Neural progenitor cell (in vitro differentiated cells): ENCODE data around the gene DEPP1. TPM values are rescaled to one million over a fixed set of nuclear protein-coding genes. Genes with fewer than 3 reads are reported as not detected.
A peak's percentile ranks its signal among the peaks of the same experiment; 100 is the strongest.

ENCODE experiments used
- DNase-seq: peaks from one replicate; pipeline ENCODE4 v3.0.0-alpha.2; 2016; ENCODE audit warnings: low spot score
- H2AFZ ChIP-seq: fragments of 200-600 bp; sonication (generic); replicated peaks from 2 replicates; pipeline ENCODE4 v1.6.1; 2016; ENCODE audit warnings: antibody characterized with exemption
- H3F3A ChIP-seq: fragments of 200-600 bp; sonication (generic); 2 replicates; pipeline ENCODE4 v1.6.1; 2016; ENCODE audit warnings: antibody characterized with exemption, low read depth
- H3K27ac ChIP-seq: fragments of 200-600 bp; sonication (generic); 2 replicates; pipeline ENCODE4 v1.5.1; 2016; ENCODE audit warnings: mild to moderate bottlenecking
- H3K27me3 ChIP-seq: fragments of 200-600 bp; sonication (generic); 2 replicates; pipeline ENCODE4 v1.6.1; 2016; ENCODE audit warnings: mild to moderate bottlenecking, moderate library complexity
- H3K36me3 ChIP-seq: fragments of 200-600 bp; sonication (generic); 2 replicates; pipeline ENCODE4 v1.5.1; 2016
- H3K4me1 ChIP-seq: fragments of 200-600 bp; sonication (generic); 2 replicates; pipeline ENCODE4 v1.6.1; 2016; ENCODE audit warnings: mixed run types
- H3K4me2 ChIP-seq: fragments of 200-600 bp; sonication (generic); 2 replicates; pipeline ENCODE4 v1.6.1; 2016
- H3K4me3 ChIP-seq: fragments of 200-600 bp; sonication (generic); 2 replicates; pipeline ENCODE4 v1.5.1; 2016
- H3K79me2 ChIP-seq: fragments of 200-600 bp; sonication (generic); 2 replicates; pipeline ENCODE4 v1.6.1; 2016; ENCODE audit warnings: low read depth
- H3K9ac ChIP-seq: fragments of 200-600 bp; sonication (generic); 2 replicates; pipeline ENCODE4 v1.6.1; 2016
- H3K9me3 ChIP-seq: fragments of 200-600 bp; sonication (generic); 2 replicates; pipeline ENCODE4 v1.5.1; 2016; ENCODE audit warnings: low read depth
- H4K20me1 ChIP-seq: fragments of 200-600 bp; sonication (generic); 2 replicates; pipeline ENCODE4 v1.6.1; 2016; ENCODE audit warnings: low read depth
- H3K27ac Mint-ChIP-seq: 3 replicates; pipeline ENCODE4 v1.8.0; 2021; ENCODE audit warnings: mixed read lengths
- H3K27me3 Mint-ChIP-seq: 2 replicates; pipeline ENCODE4 v1.8.0; 2022; ENCODE audit warnings: low read depth, mild to moderate bottlenecking, inconsistent platforms, moderate library complexity, mixed read lengths; ENCODE audit not compliant: insufficient read depth
- H3K36me3 Mint-ChIP-seq: 3 replicates; pipeline ENCODE4 v1.8.0; 2021; ENCODE audit warnings: mixed read lengths
- H3K4me1 Mint-ChIP-seq: 3 replicates; pipeline ENCODE4 v1.8.0; 2021; ENCODE audit warnings: mixed read lengths
- H3K4me3 Mint-ChIP-seq: 3 replicates; pipeline ENCODE4 v1.8.0; 2021; ENCODE audit warnings: mild to moderate bottlenecking, moderate library complexity, mixed read lengths
- H3K9me3 Mint-ChIP-seq: 3 replicates; pipeline ENCODE4 v1.8.0; 2020; ENCODE audit warnings: mixed read lengths
- EZH2 ChIP-seq: fragments of 200-600 bp; sonication (generic); IDR thresholded peaks from 2 replicates; pipeline ENCODE4 v1.6.1; 2017; ENCODE audit warnings: antibody characterized with exemption, mild to moderate bottlenecking, moderate library complexity
- EZH2phosphoT487 ChIP-seq: fragments of 200-600 bp; sonication (generic); IDR thresholded peaks from 2 replicates; pipeline ENCODE4 v1.6.1; 2017; ENCODE audit warnings: antibody characterized with exemption
- total RNA-seq: library from RNA; depleted of rRNA; stranded (reverse); fragments of >200 nt; gene quantifications from 2 replicates; pipeline ENCODE4 v1.2.3, GENCODE V29; 2015; ENCODE audit warnings: low replicate concordance
- TF ChIP-seq, protein P1 (sequence below): fragments of 200-600 bp; sonication (generic); IDR thresholded peaks from 2 replicates; pipeline ENCODE4 v1.5.1; 2017; ENCODE audit warnings: antibody characterized with exemption, mild to moderate bottlenecking

DEPP1 gene
- total RNA-seq, 1 donor from 2014 or later: not detected

DNA sequence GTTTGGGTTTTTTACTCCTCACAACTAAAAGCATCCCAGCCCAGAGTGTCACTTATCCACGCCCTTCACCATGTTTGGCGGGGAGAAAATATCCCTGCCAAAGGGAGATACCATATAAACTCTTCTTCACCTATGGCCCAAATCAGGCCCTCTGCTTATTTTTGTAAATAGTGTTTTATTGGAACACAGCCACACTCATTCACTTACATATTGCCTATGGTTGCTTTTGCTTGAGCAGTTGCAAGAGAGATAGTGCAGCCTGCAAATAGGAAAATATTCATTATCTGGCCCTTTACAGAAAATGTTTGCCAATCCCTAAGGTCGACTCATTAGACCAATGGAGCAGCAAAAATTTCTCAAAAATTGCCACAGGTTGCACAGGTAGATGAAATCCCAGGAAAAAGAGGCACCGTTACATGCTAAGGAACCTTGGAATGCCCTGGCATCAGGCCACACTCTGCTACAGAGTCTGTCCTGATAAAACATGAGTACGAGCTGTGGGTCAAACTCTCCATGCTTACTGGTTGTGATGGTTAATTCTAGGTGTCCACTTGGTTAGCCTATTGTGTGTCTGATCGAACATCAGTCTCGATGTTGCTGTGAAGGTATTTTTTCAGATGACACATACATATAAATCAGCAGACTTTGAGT is 26.9 kb downstream of the DEPP1 start:
- DNase-seq: no peak
- no peak overlapping the region for H3K27ac Mint-ChIP-seq

DNA sequence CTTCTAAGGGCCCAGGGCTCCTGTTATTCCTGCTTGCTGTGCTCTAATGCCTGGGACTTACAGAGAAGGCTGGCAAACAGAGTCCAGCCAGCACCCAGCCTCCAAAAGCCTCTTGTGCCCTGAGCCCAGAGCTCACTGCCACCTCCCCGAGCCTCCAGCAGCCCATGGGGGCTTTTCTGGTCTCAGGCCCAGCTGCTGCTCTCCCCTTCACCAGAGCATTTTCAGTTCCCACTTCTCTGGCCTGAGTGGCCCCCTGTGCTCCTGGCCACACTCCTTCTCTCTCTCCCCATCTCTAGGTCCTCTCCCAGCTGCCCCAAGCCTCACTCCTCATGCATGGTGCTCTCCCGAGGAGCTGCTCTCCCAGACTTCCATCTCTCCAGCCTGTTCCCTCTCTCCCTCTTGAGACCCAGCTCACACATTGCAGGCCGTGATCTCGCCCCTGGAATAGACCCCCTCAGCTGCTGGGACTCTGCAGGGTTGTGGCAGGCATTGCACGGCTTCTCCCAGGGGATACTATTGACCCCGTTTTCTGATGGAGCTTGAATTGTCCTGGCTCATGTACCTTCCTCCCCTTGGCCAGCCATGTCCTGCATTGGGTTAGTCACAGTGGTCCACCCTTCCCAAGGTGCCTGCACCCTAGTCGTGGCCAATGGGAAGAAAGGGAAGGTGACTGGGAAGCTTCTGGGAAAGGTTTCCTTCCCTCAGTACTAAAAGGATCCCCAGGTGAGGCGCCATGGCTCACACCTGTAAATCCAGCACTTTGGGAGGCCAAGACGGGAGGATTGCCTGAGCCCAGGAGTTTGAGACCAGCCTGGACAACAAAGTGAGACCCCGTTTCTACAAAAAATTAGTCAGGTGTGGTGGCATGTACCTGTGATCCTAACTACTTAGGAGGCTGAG is 28.0 kb downstream of the DEPP1 start:
- no peak for DNase-seq
- peaks cover 27% of the 10 kb centered on the region for H3K4me1 Mint-ChIP-seq
- H3K27ac Mint-ChIP-seq: no peak overlapping the region

More for the DNA sequence above, 26.9 kb downstream of the DEPP1 start:
- Histone ChIP-seq H3K9ac (no peak overlapping the region), H3K4me1 (no peaks in the 10 kb centered on the region), H4K20me1 (no peaks in the 10 kb centered on the region), H3K27ac (no peak overlapping the region), H3F3A (no peaks in the 10 kb centered on the region), H3K36me3 (no peaks in the 10 kb centered on the region), H3K4me2 (no peak overlapping the region), H2AFZ (no peak overlapping the region), H3K9me3 (no peaks in the 10 kb centered on the region), H3K79me2 (no peaks in the 10 kb centered on the region), H3K27me3 (no peaks in the 10 kb centered on the region), H3K4me3 (no peak overlapping the region)
- TF ChIP-seq, protein P1, sequence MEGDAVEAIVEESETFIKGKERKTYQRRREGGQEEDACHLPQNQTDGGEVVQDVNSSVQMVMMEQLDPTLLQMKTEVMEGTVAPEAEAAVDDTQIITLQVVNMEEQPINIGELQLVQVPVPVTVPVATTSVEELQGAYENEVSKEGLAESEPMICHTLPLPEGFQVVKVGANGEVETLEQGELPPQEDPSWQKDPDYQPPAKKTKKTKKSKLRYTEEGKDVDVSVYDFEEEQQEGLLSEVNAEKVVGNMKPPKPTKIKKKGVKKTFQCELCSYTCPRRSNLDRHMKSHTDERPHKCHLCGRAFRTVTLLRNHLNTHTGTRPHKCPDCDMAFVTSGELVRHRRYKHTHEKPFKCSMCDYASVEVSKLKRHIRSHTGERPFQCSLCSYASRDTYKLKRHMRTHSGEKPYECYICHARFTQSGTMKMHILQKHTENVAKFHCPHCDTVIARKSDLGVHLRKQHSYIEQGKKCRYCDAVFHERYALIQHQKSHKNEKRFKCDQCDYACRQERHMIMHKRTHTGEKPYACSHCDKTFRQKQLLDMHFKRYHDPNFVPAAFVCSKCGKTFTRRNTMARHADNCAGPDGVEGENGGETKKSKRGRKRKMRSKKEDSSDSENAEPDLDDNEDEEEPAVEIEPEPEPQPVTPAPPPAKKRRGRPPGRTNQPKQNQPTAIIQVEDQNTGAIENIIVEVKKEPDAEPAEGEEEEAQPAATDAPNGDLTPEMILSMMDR: no peak
- TF ChIP-seq EZH2: no peak
- TF ChIP-seq EZH2phosphoT487: no peak
- H3K27me3 Mint-ChIP-seq: peaks cover 5% of the 10 kb centered on the region
- H3K4me1 Mint-ChIP-seq: peaks cover 27% of the 10 kb centered on the region
- H3K36me3 Mint-ChIP-seq: peaks cover 6% of the 10 kb centered on the region
- H3K9me3 Mint-ChIP-seq: no peaks in the 10 kb centered on the region
- H3K4me3 Mint-ChIP-seq: no peak overlapping the region

DNA sequence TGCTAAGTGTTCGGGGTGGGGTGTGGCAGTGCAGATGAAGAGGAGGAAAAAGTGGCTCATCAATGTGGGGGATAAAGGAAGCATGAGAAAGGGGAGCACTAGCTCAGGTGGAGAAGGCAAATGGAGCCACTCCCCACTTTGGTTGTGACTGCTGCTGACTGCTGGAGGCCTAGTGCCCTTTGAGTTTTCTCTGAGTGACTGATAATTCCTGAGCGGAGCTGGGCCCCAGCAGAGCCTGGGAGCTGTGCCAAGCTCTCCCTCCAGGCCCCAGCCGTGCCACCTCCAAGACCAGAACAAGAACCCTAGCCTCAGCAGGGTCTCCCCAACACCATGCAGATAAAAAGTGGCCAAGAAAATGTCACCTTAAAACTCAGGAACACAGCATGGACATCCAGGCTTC is 28.7 kb downstream of the DEPP1 start:
- no peak overlapping the region for H3K27ac ChIP-seq
- H3F3A ChIP-seq: no peaks in the 10 kb centered on the region
- no peaks in the 10 kb centered on the region for H3K27me3 ChIP-seq
- H3K9ac ChIP-seq: no peak overlapping the region
- H3K4me1 ChIP-seq: no peaks in the 10 kb centered on the region
- H3K4me3 ChIP-seq: no peak overlapping the region
- no peak for DNase-seq
- peak overlapping the region; percentile 50 for H3K27ac Mint-ChIP-seq
- H3K27me3 Mint-ChIP-seq: peaks cover 5% of the 10 kb centered on the region
- H3K9me3 Mint-ChIP-seq: peaks cover 6% of the 10 kb centered on the region
- no peaks in the 10 kb centered on the region for H4K20me1 ChIP-seq
- H3K4me2 ChIP-seq: no peak overlapping the region
- no peak overlapping the region for H3K4me3 Mint-ChIP-seq
- no peak overlapping the region for H2AFZ ChIP-seq
- peaks cover 27% of the 10 kb centered on the region for H3K4me1 Mint-ChIP-seq
- no peaks in the 10 kb centered on the region for H3K79me2 ChIP-seq
- H3K36me3 ChIP-seq: no peaks in the 10 kb centered on the region
- no peaks in the 10 kb centered on the region for H3K36me3 Mint-ChIP-seq
- TF ChIP-seq EZH2: no peak
- TF ChIP-seq, protein P1: no peak
- TF ChIP-seq EZH2phosphoT487: no peak
- no peaks in the 10 kb centered on the region for H3K9me3 ChIP-seq

More for the DNA sequence above, 28.0 kb downstream of the DEPP1 start:
- Histone ChIP-seq H3K27ac (no peak overlapping the region), H3F3A (no peaks in the 10 kb centered on the region), H3K9ac (no peak overlapping the region), H3K4me3 (no peak overlapping the region), H3K4me1 (no peaks in the 10 kb centered on the region), H3K36me3 (no peaks in the 10 kb centered on the region), H3K27me3 (no peaks in the 10 kb centered on the region), H3K9me3 (no peaks in the 10 kb centered on the region), H3K79me2 (no peaks in the 10 kb centered on the region), H2AFZ (no peak overlapping the region), H4K20me1 (no peaks in the 10 kb centered on the region), H3K4me2 (no peak overlapping the region)
- TF ChIP-seq EZH2 (no peak), EZH2phosphoT487 (no peak)
- TF ChIP-seq, protein P1: no peak
- H3K36me3 Mint-ChIP-seq: no peaks in the 10 kb centered on the region
- H3K9me3 Mint-ChIP-seq: peaks cover 3% of the 10 kb centered on the region
- no peak overlapping the region for H3K4me3 Mint-ChIP-seq
- H3K27me3 Mint-ChIP-seq: peaks cover 5% of the 10 kb centered on the region
